GM18951 (cell line): Measurements from ENCODE around the gene CACNA1B.

Source experiments
- POLR2A ChIP-seq: IDR thresholded peaks from 4 replicates; pipeline ENCODE4 v1.6.1; 2011; ENCODE audit warnings: mild to moderate bottlenecking; ENCODE audit not compliant: insufficient read length, insufficient read depth; ENCODE audit errors: extremely low read depth
- in situ Hi-C: fragments of 300-500 bp; cut with MboI; formaldehyde crosslinking; loops from one replicate; pipeline ENCODE4 v1.12.0; 2022; ENCODE audit warnings: low sequenced_read_pairs, mixed read lengths, inconsistent platforms; ENCODE audit not compliant: unreplicated experiment

Gene CACNA1B

GRCh38 chr9:138095813-138096518 is 218.4 kb downstream of the CACNA1B start:
- in situ Hi-C loops, result no loop called here
- no peak for TF ChIP-seq POLR2A

- in situ Hi-C loops, result no loop called here
Measured at GRCh38 chr9:138096519-138096845, 218.9 kb downstream of the CACNA1B start.

GRCh38 chr9:138097501-138097991 is 220.0 kb downstream of the CACNA1B start:
- in situ Hi-C loops, result no loop called here
- no peak for TF ChIP-seq POLR2A

More at GRCh38 chr9:138096519-138096845, 218.9 kb downstream of the CACNA1B start:
- TF ChIP-seq POLR2A, result no peak

- in situ Hi-C loops, result no loop called here
- no peak for TF ChIP-seq POLR2A
Measured at GRCh38 chr9:138098116-138098907, 220.7 kb downstream of the CACNA1B start.

- in situ Hi-C loops, result no loop called here
- no peak for TF ChIP-seq POLR2A
Measured at GRCh38 chr9:138098908-138099791, 221.6 kb downstream of the CACNA1B start.

- in situ Hi-C loops, result no loop called here
- no peak for TF ChIP-seq POLR2A
Measured at GRCh38 chr9:138099803-138100598, 222.4 kb downstream of the CACNA1B start.

GRCh38 chr9:138100711-138101350 is 223.2 kb downstream of the CACNA1B start:
- in situ Hi-C loops, result no loop called here
- no peak for TF ChIP-seq POLR2A

GRCh38 chr9:138101444-138102234 is 224.1 kb downstream of the CACNA1B start:
- in situ Hi-C loops, result no loop called here
- no peak for TF ChIP-seq POLR2A

GRCh38 chr9:138102246-138103051 is 224.9 kb downstream of the CACNA1B start:
- no peak for TF ChIP-seq POLR2A
- in situ Hi-C loops, result no loop called here

- TF ChIP-seq POLR2A, result no peak
- in situ Hi-C loops, result no loop called here
Measured at GRCh38 chr9:138103111-138103848, 225.7 kb downstream of the CACNA1B start.

GRCh38 chr9:138103849-138104206 is 226.2 kb downstream of the CACNA1B start:
- in situ Hi-C loops, result no loop called here
- no peak for TF ChIP-seq POLR2A
